ENCODE data around the gene ANKRD40CL.

ANKRD40CL gene, protein sequence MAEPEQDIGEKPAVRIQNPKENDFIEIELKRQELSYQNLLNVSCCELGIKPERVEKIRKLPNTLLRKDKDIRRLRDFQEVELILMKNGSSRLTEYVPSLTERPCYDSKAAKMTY

DNA sequence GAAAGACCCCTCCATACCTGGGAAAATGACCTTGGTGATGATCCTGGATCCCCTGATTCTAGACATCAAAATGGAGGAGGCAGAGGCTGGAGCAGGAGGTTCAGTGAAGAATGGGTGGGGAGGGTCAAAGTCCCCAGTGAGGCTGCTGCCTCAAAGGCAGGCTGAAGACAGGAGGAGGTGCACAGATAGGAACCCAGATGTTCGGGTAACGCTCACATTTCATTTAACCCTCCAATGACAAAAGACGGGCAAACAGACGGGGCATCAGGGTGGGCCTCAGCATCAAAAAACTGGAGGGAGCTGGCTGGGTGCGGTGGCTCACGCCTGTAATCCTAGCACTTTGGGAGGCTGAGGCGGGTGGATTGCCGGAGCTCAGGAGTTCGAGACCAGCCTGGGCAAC, at the start of gene ANKRD40CL:
TSS of gene ANKRD40CL (minus strand) at position 73 of the 400 bp plus-strand sequence. CDS start 605 bp downstream, outside the sequence.
- TF ChIP-seq, protein P1, sequence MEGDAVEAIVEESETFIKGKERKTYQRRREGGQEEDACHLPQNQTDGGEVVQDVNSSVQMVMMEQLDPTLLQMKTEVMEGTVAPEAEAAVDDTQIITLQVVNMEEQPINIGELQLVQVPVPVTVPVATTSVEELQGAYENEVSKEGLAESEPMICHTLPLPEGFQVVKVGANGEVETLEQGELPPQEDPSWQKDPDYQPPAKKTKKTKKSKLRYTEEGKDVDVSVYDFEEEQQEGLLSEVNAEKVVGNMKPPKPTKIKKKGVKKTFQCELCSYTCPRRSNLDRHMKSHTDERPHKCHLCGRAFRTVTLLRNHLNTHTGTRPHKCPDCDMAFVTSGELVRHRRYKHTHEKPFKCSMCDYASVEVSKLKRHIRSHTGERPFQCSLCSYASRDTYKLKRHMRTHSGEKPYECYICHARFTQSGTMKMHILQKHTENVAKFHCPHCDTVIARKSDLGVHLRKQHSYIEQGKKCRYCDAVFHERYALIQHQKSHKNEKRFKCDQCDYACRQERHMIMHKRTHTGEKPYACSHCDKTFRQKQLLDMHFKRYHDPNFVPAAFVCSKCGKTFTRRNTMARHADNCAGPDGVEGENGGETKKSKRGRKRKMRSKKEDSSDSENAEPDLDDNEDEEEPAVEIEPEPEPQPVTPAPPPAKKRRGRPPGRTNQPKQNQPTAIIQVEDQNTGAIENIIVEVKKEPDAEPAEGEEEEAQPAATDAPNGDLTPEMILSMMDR (IDR thresholded peaks at IDR 0.05; ENCODE audit: borderline replicate concordance, control extremely low read depth, extremely low read depth, insufficient read depth, missing control alignments) = no peak
- in situ Hi-C loops (cut with MboI; ENCODE audit: low sequenced_read_pairs, unreplicated experiment) = no loop called here

DNA sequence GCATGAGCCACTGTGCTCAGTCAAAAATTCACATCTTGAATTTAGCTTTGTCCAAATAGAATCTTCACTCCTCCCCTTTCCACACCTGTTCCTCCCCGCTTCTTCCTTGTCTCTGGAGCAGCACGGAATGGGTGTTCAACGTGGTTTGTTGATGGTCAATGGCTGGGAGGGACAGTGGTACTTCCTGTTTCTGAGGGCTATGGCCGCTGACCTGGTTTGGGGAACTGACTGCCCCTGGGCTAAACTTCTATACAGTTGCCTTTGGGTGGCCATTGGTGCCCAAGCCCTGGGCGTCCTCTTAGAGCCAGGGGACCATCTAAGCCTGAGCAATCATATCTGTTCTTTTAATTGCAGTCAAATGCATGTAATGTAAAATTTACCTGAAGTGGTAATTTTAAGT, 49.0 kb upstream of the ANKRD40CL start:
- no peak for DNase-seq (ENCODE audit: low spot score)
- in situ Hi-C loops (cut with MboI; ENCODE audit: low sequenced_read_pairs, unreplicated experiment) = no loop called here
- TF ChIP-seq, protein P1 (IDR thresholded peaks at IDR 0.05; ENCODE audit: borderline replicate concordance, control extremely low read depth, extremely low read depth, insufficient read depth, missing control alignments) = no peak

More for the DNA sequence above, at the start of gene ANKRD40CL:
- DNase-seq (ENCODE audit: low spot score) = no peak

DNA sequence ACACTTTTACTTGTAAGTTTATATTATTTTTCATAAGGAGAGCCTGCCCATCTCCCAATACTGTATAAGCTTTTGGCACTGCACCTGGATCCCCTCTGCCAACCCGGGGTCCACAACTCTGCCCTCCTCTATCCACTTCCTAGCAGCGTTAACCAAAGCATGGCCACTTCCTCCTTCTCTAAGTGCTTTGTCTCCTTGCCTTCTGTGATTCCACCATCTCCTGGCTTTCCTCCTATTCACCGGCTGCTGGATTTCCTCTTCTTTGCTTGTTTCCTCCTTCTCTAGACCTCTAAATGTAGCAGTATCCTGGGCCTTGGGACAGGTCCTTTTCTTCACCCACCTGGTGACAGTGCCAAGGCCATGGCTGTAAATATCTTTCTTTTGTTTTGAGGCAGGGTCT, 48.1 kb upstream of the ANKRD40CL start:
- TF ChIP-seq, protein P1 (IDR thresholded peaks at IDR 0.05; ENCODE audit: borderline replicate concordance, control extremely low read depth, extremely low read depth, insufficient read depth, missing control alignments) = no peak
- DNase-seq (ENCODE audit: low spot score) = no peak
- in situ Hi-C loops (cut with MboI; ENCODE audit: low sequenced_read_pairs, unreplicated experiment) = no loop called here

DNA sequence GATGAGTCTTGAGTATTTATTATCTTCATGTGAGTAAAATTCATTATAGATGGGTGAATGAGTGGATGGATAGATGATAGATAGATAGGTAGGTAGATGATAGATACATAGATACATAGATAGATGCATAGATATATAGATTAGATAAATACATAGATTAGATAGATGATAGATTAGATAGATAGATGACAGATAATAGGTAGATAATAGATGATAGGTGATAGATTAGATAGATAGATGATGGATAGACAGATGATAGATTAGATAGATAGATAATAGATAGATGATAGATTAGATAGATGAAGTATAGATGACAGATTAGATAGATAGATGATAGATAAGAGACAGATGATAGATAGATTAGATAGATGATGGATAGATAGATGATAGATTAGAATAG, 46.3 kb upstream of the ANKRD40CL start:
- no peak for DNase-seq (ENCODE audit: low spot score)
- TF ChIP-seq, protein P1 (IDR thresholded peaks at IDR 0.05; ENCODE audit: borderline replicate concordance, control extremely low read depth, extremely low read depth, insufficient read depth, missing control alignments) = no peak
- in situ Hi-C loops (cut with MboI; ENCODE audit: low sequenced_read_pairs, unreplicated experiment) = no loop called here

DNA sequence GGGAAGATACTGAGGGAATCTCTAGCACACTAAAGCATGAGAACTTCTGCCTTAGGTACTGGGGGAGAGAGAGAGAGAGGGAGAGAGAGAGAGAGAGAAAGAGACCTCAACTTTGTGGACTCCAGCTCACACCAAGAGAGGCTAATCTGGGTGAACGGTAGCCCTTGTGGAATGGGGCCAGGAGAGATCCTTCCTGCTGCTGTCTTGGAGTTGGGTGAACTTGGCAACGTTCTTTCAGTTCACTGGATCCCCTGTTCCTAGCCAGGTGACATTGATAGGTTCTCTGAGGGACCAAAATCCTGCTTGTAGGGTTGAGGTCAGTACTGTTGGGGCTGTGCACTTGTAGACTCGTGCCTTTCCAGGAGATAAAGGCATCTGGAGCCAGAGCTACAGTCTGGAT, 41.6 kb upstream of the ANKRD40CL start:
- no peak for DNase-seq (ENCODE audit: low spot score)
- in situ Hi-C loops (cut with MboI; ENCODE audit: low sequenced_read_pairs, unreplicated experiment) = no loop called here

DNA sequence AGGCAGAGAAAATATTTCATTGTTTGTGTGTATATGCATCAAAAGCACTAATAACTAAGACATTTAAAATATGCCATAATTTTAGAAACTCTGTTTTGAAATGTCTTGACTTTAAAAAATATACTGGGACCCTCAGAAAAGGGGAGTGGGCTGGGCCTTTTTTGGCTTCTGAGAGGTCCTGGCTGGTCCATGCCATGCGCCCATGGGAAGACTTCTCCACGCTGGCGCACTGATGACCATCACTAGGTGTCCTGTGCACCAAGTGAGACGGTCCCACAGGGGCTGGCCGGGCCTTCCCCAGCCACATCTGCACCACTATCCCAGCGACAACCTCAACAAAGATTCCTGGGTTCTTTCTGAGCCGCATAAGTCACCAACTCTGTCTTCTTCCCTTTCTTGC, 41.1 kb upstream of the ANKRD40CL start:
- in situ Hi-C loops (cut with MboI; ENCODE audit: low sequenced_read_pairs, unreplicated experiment) = no loop called here
- TF ChIP-seq, protein P1 (IDR thresholded peaks at IDR 0.05; ENCODE audit: borderline replicate concordance, control extremely low read depth, extremely low read depth, insufficient read depth, missing control alignments) = no peak
- no peak for DNase-seq (ENCODE audit: low spot score)

More for the DNA sequence above, 41.6 kb upstream of the ANKRD40CL start:
- TF ChIP-seq, protein P1 (IDR thresholded peaks at IDR 0.05; ENCODE audit: borderline replicate concordance, control extremely low read depth, extremely low read depth, insufficient read depth, missing control alignments) = no peak

All from GM13976 (cell line).